Neural progenitor cell (in vitro differentiated cells): ENCODE results near the gene OR51B2. TPM values are rescaled to one million over a fixed set of nuclear protein-coding genes. Genes with fewer than 3 reads are reported as not detected.

Experiments
- DNase-seq: peaks from one replicate; pipeline ENCODE4 v3.0.0-alpha.2; 2016; ENCODE audit warnings: low spot score
- H2AFZ ChIP-seq: fragments of 200-600 bp; sonication (generic); replicated peaks from 2 replicates; pipeline ENCODE4 v1.6.1; 2016; ENCODE audit warnings: antibody characterized with exemption
- H3F3A ChIP-seq: fragments of 200-600 bp; sonication (generic); 2 replicates; pipeline ENCODE4 v1.6.1; 2016; ENCODE audit warnings: antibody characterized with exemption, low read depth
- H3K27ac ChIP-seq: fragments of 200-600 bp; sonication (generic); 2 replicates; pipeline ENCODE4 v1.5.1; 2016; ENCODE audit warnings: mild to moderate bottlenecking
- H3K27me3 ChIP-seq: fragments of 200-600 bp; sonication (generic); 2 replicates; pipeline ENCODE4 v1.6.1; 2016; ENCODE audit warnings: mild to moderate bottlenecking, moderate library complexity
- H3K36me3 ChIP-seq: fragments of 200-600 bp; sonication (generic); 2 replicates; pipeline ENCODE4 v1.5.1; 2016
- H3K4me1 ChIP-seq: fragments of 200-600 bp; sonication (generic); 2 replicates; pipeline ENCODE4 v1.6.1; 2016; ENCODE audit warnings: mixed run types
- H3K4me2 ChIP-seq: fragments of 200-600 bp; sonication (generic); 2 replicates; pipeline ENCODE4 v1.6.1; 2016
- H3K4me3 ChIP-seq: fragments of 200-600 bp; sonication (generic); 2 replicates; pipeline ENCODE4 v1.5.1; 2016
- H3K79me2 ChIP-seq: fragments of 200-600 bp; sonication (generic); 2 replicates; pipeline ENCODE4 v1.6.1; 2016; ENCODE audit warnings: low read depth
- H3K9ac ChIP-seq: fragments of 200-600 bp; sonication (generic); 2 replicates; pipeline ENCODE4 v1.6.1; 2016
- H3K9me3 ChIP-seq: fragments of 200-600 bp; sonication (generic); 2 replicates; pipeline ENCODE4 v1.5.1; 2016; ENCODE audit warnings: low read depth
- H4K20me1 ChIP-seq: fragments of 200-600 bp; sonication (generic); 2 replicates; pipeline ENCODE4 v1.6.1; 2016; ENCODE audit warnings: low read depth
- H3K27ac Mint-ChIP-seq: 3 replicates; pipeline ENCODE4 v1.8.0; 2021; ENCODE audit warnings: mixed read lengths
- H3K27me3 Mint-ChIP-seq: 2 replicates; pipeline ENCODE4 v1.8.0; 2022; ENCODE audit warnings: low read depth, mild to moderate bottlenecking, inconsistent platforms, moderate library complexity, mixed read lengths; ENCODE audit not compliant: insufficient read depth
- H3K36me3 Mint-ChIP-seq: 3 replicates; pipeline ENCODE4 v1.8.0; 2021; ENCODE audit warnings: mixed read lengths
- H3K4me1 Mint-ChIP-seq: 3 replicates; pipeline ENCODE4 v1.8.0; 2021; ENCODE audit warnings: mixed read lengths
- H3K4me3 Mint-ChIP-seq: 3 replicates; pipeline ENCODE4 v1.8.0; 2021; ENCODE audit warnings: mild to moderate bottlenecking, moderate library complexity, mixed read lengths
- H3K9me3 Mint-ChIP-seq: 3 replicates; pipeline ENCODE4 v1.8.0; 2020; ENCODE audit warnings: mixed read lengths
- EZH2 ChIP-seq: fragments of 200-600 bp; sonication (generic); IDR thresholded peaks from 2 replicates; pipeline ENCODE4 v1.6.1; 2017; ENCODE audit warnings: antibody characterized with exemption, mild to moderate bottlenecking, moderate library complexity
- EZH2phosphoT487 ChIP-seq: fragments of 200-600 bp; sonication (generic); IDR thresholded peaks from 2 replicates; pipeline ENCODE4 v1.6.1; 2017; ENCODE audit warnings: antibody characterized with exemption
- total RNA-seq: library from RNA; depleted of rRNA; stranded (reverse); fragments of >200 nt; gene quantifications from 2 replicates; pipeline ENCODE4 v1.2.3, GENCODE V29; 2015; ENCODE audit warnings: low replicate concordance
- TF ChIP-seq, protein P1 (sequence below): fragments of 200-600 bp; sonication (generic); IDR thresholded peaks from 2 replicates; pipeline ENCODE4 v1.5.1; 2017; ENCODE audit warnings: antibody characterized with exemption, mild to moderate bottlenecking

Gene OR51B2
- total RNA-seq, 1 donor from 2014 or later, result not detected

GRCh38 chr11:5286351-5286750 lies 37.7 kb downstream of the OR51B2 start:
- no peaks in the 10 kb centered on the region for H3K27me3 ChIP-seq

DNA sequence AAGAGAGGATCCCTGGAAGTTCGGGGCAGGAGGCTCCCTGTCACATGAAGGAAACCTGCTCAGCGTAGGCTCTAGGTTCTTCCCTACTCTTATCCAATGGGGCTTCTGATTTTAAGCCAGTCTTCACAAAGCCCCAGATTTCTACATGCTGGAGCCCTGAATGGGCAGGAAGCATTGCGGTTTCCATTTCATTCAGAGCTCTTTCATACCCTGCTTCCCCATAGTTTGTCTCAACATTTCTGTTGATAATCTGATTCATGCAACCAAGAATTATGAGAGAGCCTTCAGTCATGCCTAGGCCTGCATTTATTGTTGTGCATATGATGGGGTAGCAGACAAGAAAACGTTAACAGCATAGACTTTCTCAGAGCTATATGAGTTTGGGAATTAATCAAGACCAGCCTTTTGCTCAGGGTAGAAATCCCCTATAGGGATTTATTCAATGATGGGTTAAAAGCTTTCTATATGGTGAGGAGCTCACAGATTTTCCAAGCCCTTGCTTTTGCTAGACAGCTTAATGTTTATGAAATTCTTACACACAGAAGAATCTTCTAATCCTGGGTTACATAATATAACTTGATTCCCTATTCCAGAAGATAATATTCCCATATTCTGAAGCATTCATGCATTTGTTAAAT lies 38.3 kb downstream of the OR51B2 start:
- no peak overlapping the region for H3K4me3 ChIP-seq
- no peaks in the 10 kb centered on the region for H3K4me1 ChIP-seq
- H4K20me1 ChIP-seq, result no peaks in the 10 kb centered on the region
- H3K4me1 Mint-ChIP-seq, result peaks cover under 1% of the 10 kb centered on the region
- no peaks in the 10 kb centered on the region for H3K79me2 ChIP-seq
- no peak for DNase-seq
- H2AFZ ChIP-seq, result no peak overlapping the region
- no peak overlapping the region for H3K27ac ChIP-seq
- H3K36me3 ChIP-seq, result no peaks in the 10 kb centered on the region
- H3K9me3 Mint-ChIP-seq, result no peaks in the 10 kb centered on the region
- no peak overlapping the region for H3K4me2 ChIP-seq
- no peaks in the 10 kb centered on the region for H3K27me3 ChIP-seq
- no peak overlapping the region for H3K9ac ChIP-seq
- no peaks in the 10 kb centered on the region for H3K9me3 ChIP-seq
- peaks cover 2% of the 10 kb centered on the region for H3K27me3 Mint-ChIP-seq
- H3K4me3 Mint-ChIP-seq, result no peak overlapping the region
- TF ChIP-seq, protein P1, sequence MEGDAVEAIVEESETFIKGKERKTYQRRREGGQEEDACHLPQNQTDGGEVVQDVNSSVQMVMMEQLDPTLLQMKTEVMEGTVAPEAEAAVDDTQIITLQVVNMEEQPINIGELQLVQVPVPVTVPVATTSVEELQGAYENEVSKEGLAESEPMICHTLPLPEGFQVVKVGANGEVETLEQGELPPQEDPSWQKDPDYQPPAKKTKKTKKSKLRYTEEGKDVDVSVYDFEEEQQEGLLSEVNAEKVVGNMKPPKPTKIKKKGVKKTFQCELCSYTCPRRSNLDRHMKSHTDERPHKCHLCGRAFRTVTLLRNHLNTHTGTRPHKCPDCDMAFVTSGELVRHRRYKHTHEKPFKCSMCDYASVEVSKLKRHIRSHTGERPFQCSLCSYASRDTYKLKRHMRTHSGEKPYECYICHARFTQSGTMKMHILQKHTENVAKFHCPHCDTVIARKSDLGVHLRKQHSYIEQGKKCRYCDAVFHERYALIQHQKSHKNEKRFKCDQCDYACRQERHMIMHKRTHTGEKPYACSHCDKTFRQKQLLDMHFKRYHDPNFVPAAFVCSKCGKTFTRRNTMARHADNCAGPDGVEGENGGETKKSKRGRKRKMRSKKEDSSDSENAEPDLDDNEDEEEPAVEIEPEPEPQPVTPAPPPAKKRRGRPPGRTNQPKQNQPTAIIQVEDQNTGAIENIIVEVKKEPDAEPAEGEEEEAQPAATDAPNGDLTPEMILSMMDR, result no peak
- TF ChIP-seq EZH2 (no peak), EZH2phosphoT487 (no peak)
- H3K27ac Mint-ChIP-seq, result no peak overlapping the region
- no peaks in the 10 kb centered on the region for H3K36me3 Mint-ChIP-seq
- no peaks in the 10 kb centered on the region for H3F3A ChIP-seq

More at GRCh38 chr11:5286351-5286750, 37.7 kb downstream of the OR51B2 start:
- Mint-ChIP-seq H3K4me3 (no peak overlapping the region), H3K36me3 (no peaks in the 10 kb centered on the region), H3K9me3 (no peaks in the 10 kb centered on the region), H3K4me1 (no peaks in the 10 kb centered on the region), H3K27ac (no peak overlapping the region), H3K27me3 (peaks cover 2% of the 10 kb centered on the region)
- Histone ChIP-seq H3K9me3 (no peaks in the 10 kb centered on the region), H3K36me3 (no peaks in the 10 kb centered on the region), H3K9ac (no peak overlapping the region), H3K79me2 (no peaks in the 10 kb centered on the region), H3K4me3 (no peak overlapping the region), H4K20me1 (no peaks in the 10 kb centered on the region), H3K4me2 (no peak overlapping the region), H3K4me1 (no peaks in the 10 kb centered on the region), H3F3A (no peaks in the 10 kb centered on the region), H2AFZ (no peak overlapping the region), H3K27ac (no peak overlapping the region)
- TF ChIP-seq, protein P1, result no peak
- TF ChIP-seq EZH2phosphoT487 (no peak), EZH2 (no peak)
- DNase-seq, result no peak

- no peaks in the 10 kb centered on the region for H3F3A ChIP-seq
- H3K27ac ChIP-seq, result no peak overlapping the region
- no peak overlapping the region for H3K4me2 ChIP-seq
- H3K9ac ChIP-seq, result no peak overlapping the region
- H3K36me3 ChIP-seq, result no peaks in the 10 kb centered on the region
- no peaks in the 10 kb centered on the region for H3K9me3 Mint-ChIP-seq
- H3K79me2 ChIP-seq, result no peaks in the 10 kb centered on the region
- no peak overlapping the region for H3K27ac Mint-ChIP-seq
- H3K4me1 ChIP-seq, result no peaks in the 10 kb centered on the region
- no peak overlapping the region for H3K4me3 Mint-ChIP-seq
- H3K27me3 Mint-ChIP-seq, result peaks cover 2% of the 10 kb centered on the region
- no peaks in the 10 kb centered on the region for H3K36me3 Mint-ChIP-seq
- no peak overlapping the region for H2AFZ ChIP-seq
- no peak overlapping the region for H3K4me3 ChIP-seq
- H3K9me3 ChIP-seq, result no peaks in the 10 kb centered on the region
- no peaks in the 10 kb centered on the region for H4K20me1 ChIP-seq
- no peak for DNase-seq
- TF ChIP-seq, protein P1, result no peak
- TF ChIP-seq EZH2phosphoT487, result no peak
- TF ChIP-seq EZH2, result no peak
- peaks cover 5% of the 10 kb centered on the region for H3K4me1 Mint-ChIP-seq
- H3K27me3 ChIP-seq, result no peaks in the 10 kb centered on the region
Observed at GRCh38 chr11:5284637-5285036, 39.5 kb downstream of the OR51B2 start.
